ENCODE data around the gene POLA2.

GRCh38 chr11:65310215-65310614 lies 48.5 kb downstream of the POLA2 start:
- TF ChIP-seq, protein P1, sequence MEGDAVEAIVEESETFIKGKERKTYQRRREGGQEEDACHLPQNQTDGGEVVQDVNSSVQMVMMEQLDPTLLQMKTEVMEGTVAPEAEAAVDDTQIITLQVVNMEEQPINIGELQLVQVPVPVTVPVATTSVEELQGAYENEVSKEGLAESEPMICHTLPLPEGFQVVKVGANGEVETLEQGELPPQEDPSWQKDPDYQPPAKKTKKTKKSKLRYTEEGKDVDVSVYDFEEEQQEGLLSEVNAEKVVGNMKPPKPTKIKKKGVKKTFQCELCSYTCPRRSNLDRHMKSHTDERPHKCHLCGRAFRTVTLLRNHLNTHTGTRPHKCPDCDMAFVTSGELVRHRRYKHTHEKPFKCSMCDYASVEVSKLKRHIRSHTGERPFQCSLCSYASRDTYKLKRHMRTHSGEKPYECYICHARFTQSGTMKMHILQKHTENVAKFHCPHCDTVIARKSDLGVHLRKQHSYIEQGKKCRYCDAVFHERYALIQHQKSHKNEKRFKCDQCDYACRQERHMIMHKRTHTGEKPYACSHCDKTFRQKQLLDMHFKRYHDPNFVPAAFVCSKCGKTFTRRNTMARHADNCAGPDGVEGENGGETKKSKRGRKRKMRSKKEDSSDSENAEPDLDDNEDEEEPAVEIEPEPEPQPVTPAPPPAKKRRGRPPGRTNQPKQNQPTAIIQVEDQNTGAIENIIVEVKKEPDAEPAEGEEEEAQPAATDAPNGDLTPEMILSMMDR (IDR thresholded peaks at IDR 0.05; ENCODE audit: extremely low read depth in 1 of 2, insufficient read depth in 1 of 2, low read depth in 1 of 2, low read length in 2 of 2) = no peak
- TF ChIP-seq POLR2A (IDR thresholded peaks at IDR 0.05; ENCODE audit: low read depth, low read length) = no peak
- no peak for TF ChIP-seq POLR2AphosphoS5 (IDR thresholded peaks at IDR 0.05; ENCODE audit: insufficient read depth, low read depth, low read length)
- TF ChIP-seq JUN (IDR thresholded peaks at IDR 0.05; ENCODE audit: borderline replicate concordance, insufficient read depth, insufficient read length, low read depth) = no peak
- no peak for TF ChIP-seq MAX (IDR thresholded peaks at IDR 0.05; ENCODE audit: insufficient read depth, insufficient read length)
- no peak for TF ChIP-seq EZH2 (IDR thresholded peaks at IDR 0.05; ENCODE audit: borderline replicate concordance, low read depth, low read length, severe bottlenecking)
- TF ChIP-seq MYC (IDR thresholded peaks at IDR 0.05; ENCODE audit: low read depth, low read length) = no peak
- TF ChIP-seq GATA2 (IDR thresholded peaks at IDR 0.05; ENCODE audit: insufficient read depth, insufficient read length, low read depth, low read length) = no peak

All from endothelial cell of umbilical vein (primary cell).